ENCODE results near the gene RHOF. TPM values are rescaled to one million over a fixed set of nuclear protein-coding genes. Genes with fewer than 3 reads are reported as not detected.
A peak's percentile ranks its signal among the peaks of the same experiment; 100 is the strongest.

Gene RHOF
- total and polyA plus RNA-seq, 2 of the 13 experiments (the other 11 are each of a cell fraction or from before 2014, with no cell fraction given) = 14.6 to 32.2 TPM

- peak; percentile 24 for ATAC-seq
- Histone ChIP-seq H3K4me1 (ENCODE audit: insufficient read depth, low read length) (peaks cover 82% of the 10 kb centered on the region), H3K36me3 (replicated peaks in 1 of 2; ENCODE audit: control insufficient read depth in 1 of 2, insufficient read depth in 2 of 2, low read length in 2 of 2) (peaks cover 0 to 3% of the 10 kb centered on the region in 2 experiments; a peak in 2 of 5 replicates), H3K9me3 (ENCODE audit: low read length) (no peaks in the 10 kb centered on the region), H2AFZ (ENCODE audit: low read length) (no peak overlapping the region), H3K27me3 (ENCODE audit: control insufficient read depth in 1 of 2, insufficient read depth in 2 of 2, low read length in 2 of 2) (no peaks in the 10 kb centered on the region; a peak in 1 of 5 replicates), H3K79me2 (ENCODE audit: insufficient read depth, low read length) (peaks cover 27% of the 10 kb centered on the region), H3K4me2 (ENCODE audit: low read depth, low read length) (no peak overlapping the region), H3K4me3 (replicated peaks in 1 of 3; ENCODE audit: insufficient read depth in 1 of 3, low read depth in 2 of 3, low read length in 3 of 3) (no peak overlapping the region), H3K9ac (ENCODE audit: insufficient read depth, low read depth, low read length) (peak overlapping the region; percentile 24; the same call in 1 of the 2 replicates), H4K20me1 (ENCODE audit: insufficient read depth, low read length) (peaks cover 10% of the 10 kb centered on the region; the same call in 1 of the 2 replicates), H3K27ac (ENCODE audit: extremely low read length, insufficient read depth, low read length) (peak overlapping the region; percentile 33)
- peak; percentile 68 for DNase-seq (ENCODE audit: low spot score)
- POLR2A ChIA-PET = interaction anchor here (0.9 to 1.2 kb wide), 2 partner anchors 15 to 37 kb away, joined by 3 read pairs; no protein-coding TSS in a partner anchor
- CTCF ChIA-PET (ENCODE audit: low intra/inter-chr PET ratio, low total read pairs) = no interaction called here
- intact Hi-C loops (cut with micrococcal nuclease; ENCODE audit: unreplicated experiment) (no loop called here), in situ Hi-C loops (cut with HindIII; ENCODE audit: extremely low pct_ligation_motif_present, low pct_unique_long_range_greater_than_20kb) (no loop called here)
- no TSS peak for BruUV-seq (replicated peaks)
- WGBS (ENCODE audit: low lambda C conversion rate) = 64% methylated on average over 6 of the region's 6 CpGs
- no peak for FAIRE-seq
- TF ChIP-seq ZUFSP (CRISPR knock-in tag; IDR thresholded peaks at IDR 0.05; ENCODE audit: borderline replicate concordance) = no peak
- TF ChIP-seq ZNF598 (CRISPR knock-in tag; IDR thresholded peaks at IDR 0.05; ENCODE audit: borderline replicate concordance) = no peak
- TF ChIP-seq PLRG1 (conservative IDR thresholded peaks at IDR 0.05) = no peak
- TF ChIP-seq THYN1 (CRISPR knock-in tag; IDR thresholded peaks at IDR 0.05; ENCODE audit: borderline replicate concordance, low read depth) = no peak
- TF ChIP-seq ZNF768 (CRISPR knock-in tag; IDR thresholded peaks at IDR 0.05) = peak; percentile 77; the same call in 1 of the 2 replicates
- no peak for TF ChIP-seq ZC3H4 (CRISPR knock-in tag; IDR thresholded peaks at IDR 0.05; ENCODE audit: borderline replicate concordance)
- TF ChIP-seq PHF8 (CRISPR knock-in tag; IDR thresholded peaks at IDR 0.05) = no peak
- no peak for TF ChIP-seq ZNF709 (CRISPR knock-in tag; IDR thresholded peaks at IDR 0.05)
- TF ChIP-seq ZNF556 (CRISPR knock-in tag; IDR thresholded peaks at IDR 0.05; ENCODE audit: borderline replicate concordance) = no peak
- peak; percentile 36; the same call in 1 of the 2 replicates for TF ChIP-seq GATAD2A (CRISPR knock-in tag; IDR thresholded peaks at IDR 0.05)
- TF ChIP-seq NR1H2 (CRISPR knock-in tag; IDR thresholded peaks at IDR 0.05; ENCODE audit: borderline replicate concordance, low read depth) = no peak
- TF ChIP-seq ZNF460 (CRISPR knock-in tag; IDR thresholded peaks at IDR 0.05; ENCODE audit: borderline replicate concordance) = no peak
- no peak for TF ChIP-seq DZIP1 (CRISPR knock-in tag; IDR thresholded peaks at IDR 0.05)
- no peak for TF ChIP-seq HOXA9 (CRISPR knock-in tag; IDR thresholded peaks at IDR 0.05; ENCODE audit: borderline replicate concordance)
- TF ChIP-seq TFAP4 (IDR thresholded peaks at IDR 0.05; ENCODE audit: borderline replicate concordance, low read depth) = peak; percentile 8; the same call in 1 of the 2 replicates
- TF ChIP-seq ZNF224 (CRISPR knock-in tag; IDR thresholded peaks at IDR 0.05) = no peak
These were observed 7.1 kb downstream of the RHOF start for GRCh38 chr12:121786440-121786825.

Data from HepG2 (cell line).